K562 (cell line): Measurements from ENCODE around the gene PROKR1.

Experiments used
- BHLHE40 ChIP-seq: IDR thresholded peaks from 2 replicates; pipeline ENCODE4 v1.6.1; 2011; ENCODE audit warnings: low read length, improper control_type of control experiment
- E2F5 ChIP-seq: sonication (generic); formaldehyde crosslinking; IDR thresholded peaks from 2 replicates; pipeline ENCODE4 v1.8.0; 2022; ENCODE audit warnings: mild to moderate bottlenecking, missing genetic modification reagents
- ETV6 ChIP-seq, 3 experiments: fragments of 150-350 bp in 1 of 3; sonication (generic) in 1 of 3; formaldehyde crosslinking in 1 of 3; IDR thresholded peaks; 2 replicates each; pipeline versions ENCODE4 v1.6.1 to v1.8.0; 2014 to 2022; ENCODE audit warnings: borderline replicate concordance in 2 of 3, low read depth in 2 of 3, antibody characterized with exemption in 1 of 3, low read length in 1 of 3, mild to moderate bottlenecking in 1 of 3, missing genetic modification reagents in 1 of 3
- NRF1 ChIP-seq, 2 experiments: fragments of 450-650 bp; IDR thresholded peaks in 1 of 2; conservative IDR thresholded peaks in 1 of 2; 2 replicates each; pipeline ENCODE4 v1.6.1; 2014; ENCODE audit warnings: mild to moderate bottlenecking in 2 of 2
- PCBP2 ChIP-seq: fragments of 200-400 bp; formaldehyde crosslinking; IDR thresholded peaks from 2 replicates; pipeline ENCODE4 v1.6.1; 2018; ENCODE audit warnings: low read length, low read depth, mild to moderate bottlenecking, moderate library complexity; ENCODE audit not compliant: poor library complexity, severe bottlenecking
- PHF20 ChIP-seq: fragments of 450-650 bp; IDR thresholded peaks from 2 replicates; pipeline ENCODE4 v1.6.1; 2018; ENCODE audit not compliant: partially characterized antibody
- POLR2A ChIP-seq: fragments of 450-650 bp; conservative IDR thresholded peaks from 2 replicates; pipeline ENCODE4 v1.6.1; 2016
- PRDM10 ChIP-seq: fragments of 450-650 bp; IDR thresholded peaks from 2 replicates; pipeline ENCODE4 v1.6.1; 2018; ENCODE audit not compliant: partially characterized antibody
- RAD21 ChIP-seq, 2 experiments: fragments of 250-450 bp in 1 of 2; fragments of 450-650 bp in 1 of 2; sonication (Bioruptor Pico) in 1 of 2; formaldehyde crosslinking in 1 of 2; IDR thresholded peaks in 1 of 2; conservative IDR thresholded peaks in 1 of 2; 2 replicates each; pipeline versions ENCODE4 v1.4.0 to v1.8.0; 2020 to 2022; ENCODE audit warnings: mild to moderate bottlenecking in 2 of 2, moderate library complexity in 1 of 2
- RBM15 ChIP-seq: fragments of 200-400 bp; formaldehyde crosslinking; IDR thresholded peaks from 2 replicates; pipeline ENCODE4 v1.6.1; 2018; ENCODE audit warnings: mild to moderate bottlenecking, low read length, moderate library complexity; ENCODE audit not compliant: insufficient read depth
- RBM25 ChIP-seq: fragments of 200-400 bp; formaldehyde crosslinking; IDR thresholded peaks from 2 replicates; pipeline ENCODE4 v1.6.1; 2018; ENCODE audit warnings: low read length, low read depth, moderate library complexity; ENCODE audit not compliant: severe bottlenecking
- TF ChIP-seq, protein P1 (sequence below): sonication (generic); formaldehyde crosslinking; IDR thresholded peaks from 2 replicates; pipeline ENCODE4 v1.9.0; 2022; ENCODE audit warnings: mild to moderate bottlenecking, missing genetic modification reagents

GRCh38 chr2:68658266-68658665, 14.9 kb downstream of the PROKR1 start:
- TF ChIP-seq PRDM10: no peak
- TF ChIP-seq POLR2A: no peak
- no peak for TF ChIP-seq PCBP2
- TF ChIP-seq RAD21 (CRISPR knock-in tag; conservative IDR thresholded peaks at IDR 0.05 in 1 of 2, IDR thresholded peaks at IDR 0.05 in 1 of 2): no peak
- no peak for TF ChIP-seq RBM15
- no peak for TF ChIP-seq NRF1 (conservative IDR thresholded peaks at IDR 0.05 in 1 of 2, IDR thresholded peaks at IDR 0.05 in 1 of 2)
- no peak for TF ChIP-seq ETV6 (IDR thresholded peaks at IDR 0.05; ENCODE audit: borderline replicate concordance in 1 of 2, low read depth in 2 of 2, low read length in 1 of 2)
- no peak for TF ChIP-seq ETV6 (CRISPR knock-in tag; IDR thresholded peaks at IDR 0.05; ENCODE audit: borderline replicate concordance)
- no peak for TF ChIP-seq BHLHE40
- no peak for TF ChIP-seq PHF20
- no peak for TF ChIP-seq RBM25
- TF ChIP-seq E2F5: no peak
- TF ChIP-seq, protein P1, sequence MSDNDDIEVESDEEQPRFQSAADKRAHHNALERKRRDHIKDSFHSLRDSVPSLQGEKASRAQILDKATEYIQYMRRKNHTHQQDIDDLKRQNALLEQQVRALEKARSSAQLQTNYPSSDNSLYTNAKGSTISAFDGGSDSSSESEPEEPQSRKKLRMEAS (CRISPR knock-in tag): no peak
